Measurements from ENCODE around the gene MPL.

MPL gene

GRCh38 chr1:43299101-43299500 is 38.5 kb upstream of the MPL start:
- Histone ChIP-seq H3K27ac (ENCODE audit: low read depth, low read length) (no peak overlapping the region), H3K27me3 (ENCODE audit: insufficient read depth, low read length) (no peaks in the 10 kb centered on the region), H3K4me1 (ENCODE audit: control insufficient read depth, insufficient read depth, low read length, unreplicated experiment) (peaks cover 18% of the 10 kb centered on the region), H3K4me3 (ENCODE audit: low read depth, low read length) (no peak overlapping the region), H3K79me2 (ENCODE audit: control insufficient read depth, insufficient read depth, low read length, unreplicated experiment) (no peaks in the 10 kb centered on the region), H2AFZ (ENCODE audit: low read length, unreplicated experiment) (no peak overlapping the region), H3K36me3 (ENCODE audit: insufficient read depth, low read length) (no peaks in the 10 kb centered on the region)

- Histone ChIP-seq H3K79me2 (ENCODE audit: control insufficient read depth, insufficient read depth, low read length, unreplicated experiment) (no peaks in the 10 kb centered on the region), H2AFZ (ENCODE audit: low read length, unreplicated experiment) (no peak within 1 kb of the TSS), H3K4me3 (ENCODE audit: low read depth, low read length) (no peak within 1 kb of the TSS), H3K27me3 (ENCODE audit: insufficient read depth, low read length) (no peaks in the 10 kb centered on the region), H3K36me3 (ENCODE audit: insufficient read depth, low read length) (no peaks in the 10 kb centered on the region), H3K27ac (ENCODE audit: low read depth, low read length) (no peak within 1 kb of the TSS), H3K4me1 (ENCODE audit: control insufficient read depth, insufficient read depth, low read length, unreplicated experiment) (peaks cover 7% of the 10 kb centered on the region)
Measured at GRCh38 chr1:43300378-43301094, 37.1 kb upstream of the MPL start, which contains the start of gene TIE1. Gene TIE1, plus strand, starts transcription at chr1:43300982. Its CDS starts 90 bp downstream, at chr1:43301072.

- Histone ChIP-seq H3K27ac (ENCODE audit: low read depth, low read length) (no peak overlapping the region), H3K4me1 (ENCODE audit: control insufficient read depth, insufficient read depth, low read length, unreplicated experiment) (no peaks in the 10 kb centered on the region), H2AFZ (ENCODE audit: low read length, unreplicated experiment) (no peak overlapping the region), H3K36me3 (ENCODE audit: insufficient read depth, low read length) (no peaks in the 10 kb centered on the region), H3K4me3 (ENCODE audit: low read depth, low read length) (no peak overlapping the region), H3K79me2 (ENCODE audit: control insufficient read depth, insufficient read depth, low read length, unreplicated experiment) (no peaks in the 10 kb centered on the region), H3K27me3 (ENCODE audit: insufficient read depth, low read length) (no peaks in the 10 kb centered on the region)
Measured at GRCh38 chr1:43302201-43302600, 35.4 kb upstream of the MPL start.

GRCh38 chr1:43302721-43303470 is 34.7 kb upstream of the MPL start:
- no peaks in the 10 kb centered on the region for H3K4me1 ChIP-seq (ENCODE audit: control insufficient read depth, insufficient read depth, low read length, unreplicated experiment)
- H3K4me3 ChIP-seq (ENCODE audit: low read depth, low read length) = no peak overlapping the region
- no peak overlapping the region for H3K27ac ChIP-seq (ENCODE audit: low read depth, low read length)
- H3K27me3 ChIP-seq (ENCODE audit: insufficient read depth, low read length) = no peaks in the 10 kb centered on the region
- no peaks in the 10 kb centered on the region for H3K36me3 ChIP-seq (ENCODE audit: insufficient read depth, low read length)
- no peak overlapping the region for H2AFZ ChIP-seq (ENCODE audit: low read length, unreplicated experiment)
- H3K79me2 ChIP-seq (ENCODE audit: control insufficient read depth, insufficient read depth, low read length, unreplicated experiment) = no peaks in the 10 kb centered on the region

GRCh38 chr1:43303471-43304313 is 33.9 kb upstream of the MPL start:
- Histone ChIP-seq H3K4me1 (ENCODE audit: control insufficient read depth, insufficient read depth, low read length, unreplicated experiment) (no peaks in the 10 kb centered on the region), H3K27ac (ENCODE audit: low read depth, low read length) (no peak overlapping the region), H3K79me2 (ENCODE audit: control insufficient read depth, insufficient read depth, low read length, unreplicated experiment) (no peaks in the 10 kb centered on the region), H2AFZ (ENCODE audit: low read length, unreplicated experiment) (no peak overlapping the region), H3K27me3 (ENCODE audit: insufficient read depth, low read length) (no peaks in the 10 kb centered on the region), H3K4me3 (ENCODE audit: low read depth, low read length) (no peak overlapping the region), H3K36me3 (ENCODE audit: insufficient read depth, low read length) (no peaks in the 10 kb centered on the region)

- H3K36me3 ChIP-seq (ENCODE audit: insufficient read depth, low read length) = no peaks in the 10 kb centered on the region
- no peak overlapping the region for H3K4me3 ChIP-seq (ENCODE audit: low read depth, low read length)
- H3K27me3 ChIP-seq (ENCODE audit: insufficient read depth, low read length) = no peaks in the 10 kb centered on the region
- no peaks in the 10 kb centered on the region for H3K79me2 ChIP-seq (ENCODE audit: control insufficient read depth, insufficient read depth, low read length, unreplicated experiment)
- H3K27ac ChIP-seq (ENCODE audit: low read depth, low read length) = no peak overlapping the region
- H3K4me1 ChIP-seq (ENCODE audit: control insufficient read depth, insufficient read depth, low read length, unreplicated experiment) = no peaks in the 10 kb centered on the region
- H2AFZ ChIP-seq (ENCODE audit: low read length, unreplicated experiment) = no peak overlapping the region
Measured at GRCh38 chr1:43304314-43304681, 33.3 kb upstream of the MPL start.

GRCh38 chr1:43304771-43305300 is 32.8 kb upstream of the MPL start:
- H3K36me3 ChIP-seq (ENCODE audit: insufficient read depth, low read length) = no peaks in the 10 kb centered on the region
- no peaks in the 10 kb centered on the region for H3K27me3 ChIP-seq (ENCODE audit: insufficient read depth, low read length)
- no peaks in the 10 kb centered on the region for H3K4me1 ChIP-seq (ENCODE audit: control insufficient read depth, insufficient read depth, low read length, unreplicated experiment)
- H2AFZ ChIP-seq (ENCODE audit: low read length, unreplicated experiment) = no peak overlapping the region
- no peaks in the 10 kb centered on the region for H3K79me2 ChIP-seq (ENCODE audit: control insufficient read depth, insufficient read depth, low read length, unreplicated experiment)
- H3K27ac ChIP-seq (ENCODE audit: low read depth, low read length) = no peak overlapping the region
- H3K4me3 ChIP-seq (ENCODE audit: low read depth, low read length) = no peak overlapping the region

GRCh38 chr1:43305461-43305860 is 32.2 kb upstream of the MPL start:
- Histone ChIP-seq H2AFZ (ENCODE audit: low read length, unreplicated experiment) (no peak overlapping the region), H3K36me3 (ENCODE audit: insufficient read depth, low read length) (no peaks in the 10 kb centered on the region), H3K27me3 (ENCODE audit: insufficient read depth, low read length) (no peaks in the 10 kb centered on the region), H3K79me2 (ENCODE audit: control insufficient read depth, insufficient read depth, low read length, unreplicated experiment) (no peaks in the 10 kb centered on the region), H3K4me3 (ENCODE audit: low read depth, low read length) (no peak overlapping the region), H3K4me1 (ENCODE audit: control insufficient read depth, insufficient read depth, low read length, unreplicated experiment) (no peaks in the 10 kb centered on the region), H3K27ac (ENCODE audit: low read depth, low read length) (no peak overlapping the region)

- Histone ChIP-seq H2AFZ (ENCODE audit: low read length, unreplicated experiment) (no peak overlapping the region), H3K79me2 (ENCODE audit: control insufficient read depth, insufficient read depth, low read length, unreplicated experiment) (no peaks in the 10 kb centered on the region), H3K27me3 (ENCODE audit: insufficient read depth, low read length) (no peaks in the 10 kb centered on the region), H3K4me1 (ENCODE audit: control insufficient read depth, insufficient read depth, low read length, unreplicated experiment) (no peaks in the 10 kb centered on the region), H3K36me3 (ENCODE audit: insufficient read depth, low read length) (no peaks in the 10 kb centered on the region), H3K27ac (ENCODE audit: low read depth, low read length) (no peak overlapping the region), H3K4me3 (ENCODE audit: low read depth, low read length) (no peak overlapping the region)
Measured at GRCh38 chr1:43305926-43306687, 31.5 kb upstream of the MPL start.
